HepG2 (cell line): Measurements from ENCODE around the gene IL17F. TPM values are rescaled to one million over a fixed set of nuclear protein-coding genes. Genes with fewer than 3 reads are reported as not detected.

ENCODE experiments used
- ISX ChIP-seq: sonication (generic); formaldehyde crosslinking; conservative IDR thresholded peaks from 2 replicates; pipeline ENCODE4 v1.5.0; 2020; ENCODE audit warnings: missing genetic modification reagents
- MIXL1 ChIP-seq: IDR thresholded peaks from 2 replicates; pipeline ENCODE4 v1.6.1; 2016
- NCOA1 ChIP-seq: sonication (generic); formaldehyde crosslinking; IDR thresholded peaks from 2 replicates; pipeline ENCODE4 v1.9.0; 2021; ENCODE audit warnings: missing genetic modification reagents
- PAXIP1 ChIP-seq: sonication (generic); formaldehyde crosslinking; conservative IDR thresholded peaks from 2 replicates; pipeline ENCODE4 v1.4.0; 2020; ENCODE audit warnings: mild to moderate bottlenecking, missing genetic modification reagents, moderate library complexity
- PBX2 ChIP-seq: IDR thresholded peaks from 2 replicates; pipeline ENCODE4 v1.6.1; 2016; ENCODE audit warnings: control low read depth
- RAD21 ChIP-seq: fragments of 450-650 bp; formaldehyde crosslinking; IDR thresholded peaks from 2 replicates; pipeline ENCODE4 v1.5.0; 2020; ENCODE audit warnings: mild to moderate bottlenecking
- RBAK ChIP-seq: sonication (generic); formaldehyde crosslinking; IDR thresholded peaks from 2 replicates; pipeline ENCODE4 v1.5.1; 2020; ENCODE audit warnings: mild to moderate bottlenecking, missing genetic modification reagents
- SIX1 ChIP-seq: sonication (generic); formaldehyde crosslinking; IDR thresholded peaks from 2 replicates; pipeline ENCODE4 v1.4.0; 2020; ENCODE audit warnings: missing genetic modification reagents, borderline replicate concordance
- SMC3 ChIP-seq: IDR thresholded peaks from 2 replicates; pipeline ENCODE4 v1.6.1; 2011; ENCODE audit warnings: low read length, improper control_type of control experiment
- SP140L ChIP-seq: sonication (generic); formaldehyde crosslinking; IDR thresholded peaks from 2 replicates; pipeline ENCODE4 v1.4.0; 2020; ENCODE audit warnings: missing genetic modification reagents, borderline replicate concordance
- UBTF ChIP-seq: sonication (generic); formaldehyde crosslinking; IDR thresholded peaks from 2 replicates; pipeline ENCODE4 v1.4.0; 2020; ENCODE audit warnings: mild to moderate bottlenecking, missing genetic modification reagents
- YY1 ChIP-seq: IDR thresholded peaks from 2 replicates; pipeline ENCODE4 v1.6.1; 2011; ENCODE audit warnings: low read length, low read depth, moderate library complexity, mild to moderate bottlenecking; ENCODE audit not compliant: insufficient read depth, insufficient replicate concordance
- ZBTB7A ChIP-seq: sonication (generic); formaldehyde crosslinking; IDR thresholded peaks from 2 replicates; pipeline ENCODE4 v1.8.0; 2022; ENCODE audit warnings: mild to moderate bottlenecking, missing genetic modification reagents
- ZKSCAN8 ChIP-seq: IDR thresholded peaks from 2 replicates; pipeline ENCODE4 v1.6.1; 2016; ENCODE audit warnings: borderline replicate concordance, missing genetic modification reagents, missing compliant biosample characterization
- ZNF225 ChIP-seq: sonication (generic); formaldehyde crosslinking; IDR thresholded peaks from 2 replicates; pipeline ENCODE4 v1.4.0; 2020; ENCODE audit warnings: mild to moderate bottlenecking, missing genetic modification reagents
- ZNF598 ChIP-seq: sonication (generic); formaldehyde crosslinking; IDR thresholded peaks from 2 replicates; pipeline ENCODE4 v1.5.1; 2020; ENCODE audit warnings: mild to moderate bottlenecking, missing genetic modification reagents, borderline replicate concordance
- polyA plus RNA-seq, 8 experiments: library from polyadenylated mRNA; depleted of rRNA in 3 of 8; stranded (reverse) in 7 of 8; unstranded in 1 of 8; fragments of >200 nt; fragmentation: Illumina TruSeq in 4 of 8; extraction: Trizol in 4 of 8; gene quantifications; 2 replicates each; pipeline versions ENCODE4 v1.2.1 to v1.2.3, GENCODE V29; 2011 to 2016; ENCODE audit warnings: low read depth in 4 of 8, missing spikeins in 1 of 8, mixed read lengths in 1 of 8; ENCODE audit not compliant: insufficient read depth in 1 of 8
- total RNA-seq, 5 experiments: library from RNA; depleted of rRNA; stranded (reverse); fragments of >200 nt; fragmentation: Illumina TruSeq; extraction: Trizol; gene quantifications; 2 replicates each; pipeline ENCODE4 v1.2.3, GENCODE V29; 2016; ENCODE audit warnings: low read depth in 1 of 5
- TF ChIP-seq, protein P1 (sequence below): sonication (generic); formaldehyde crosslinking; IDR thresholded peaks from 2 replicates; pipeline ENCODE4 v1.8.1; 2023; ENCODE audit warnings: mild to moderate bottlenecking, moderate library complexity, missing genetic modification reagents
- TF ChIP-seq, protein P2 (sequence below): sonication (generic); formaldehyde crosslinking; IDR thresholded peaks from 2 replicates; pipeline ENCODE4 v1.4.0; 2020; ENCODE audit warnings: low read depth, missing genetic modification reagents

Gene IL17F
- total and polyA plus RNA-seq, 2 of the 13 experiments (the other 11 are each of a cell fraction or from before 2014, with no cell fraction given) = not detected

DNA sequence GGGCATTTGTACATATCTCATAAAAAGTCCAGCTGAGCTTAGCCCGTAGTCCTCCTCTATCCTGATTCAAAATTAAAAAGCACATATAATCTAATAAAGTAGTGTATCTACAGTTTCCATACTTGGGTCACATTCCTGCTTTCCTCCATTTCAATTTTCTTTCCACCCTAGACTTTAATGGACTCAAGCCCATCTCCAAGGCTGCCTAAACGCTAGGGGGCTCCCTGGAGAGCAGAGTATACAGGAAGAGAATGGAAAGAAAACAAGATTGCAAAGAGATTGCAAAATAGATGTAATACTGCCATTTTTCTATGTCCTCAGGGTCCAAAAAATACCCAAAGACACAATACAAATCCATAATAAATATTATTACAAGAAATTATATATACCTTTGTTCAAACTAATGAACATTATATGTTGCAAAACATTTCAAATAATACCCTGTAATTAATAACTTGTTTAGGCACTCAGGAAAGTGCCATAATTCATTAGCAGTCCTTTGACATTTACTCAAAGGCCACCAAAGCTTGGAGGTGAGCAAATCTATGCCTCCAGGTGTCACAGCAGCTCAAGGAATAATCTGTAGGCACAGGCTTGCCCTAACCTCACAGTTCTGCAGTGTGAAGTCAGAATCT lies 42.6 kb upstream of the IL17F start (continued):
- peak; percentile 98 for TF ChIP-seq SMC3
- no peak for TF ChIP-seq ZNF225
- 0 out of 2 replicates have a peak, but pooled peaks have one; percentile 26 for TF ChIP-seq UBTF
- TF ChIP-seq ZBTB7A = no peak
- no peak for TF ChIP-seq SP140L (CRISPR knock-in tag)
- peak; percentile 58; the same call in 1 of the 2 replicates for TF ChIP-seq SIX1 (CRISPR knock-in tag)
- no peak for TF ChIP-seq ZNF598 (CRISPR knock-in tag)
- TF ChIP-seq ISX = no peak
- no peak for TF ChIP-seq PBX2 (CRISPR knock-in tag)
- TF ChIP-seq NCOA1 = no peak
- TF ChIP-seq, protein P1, sequence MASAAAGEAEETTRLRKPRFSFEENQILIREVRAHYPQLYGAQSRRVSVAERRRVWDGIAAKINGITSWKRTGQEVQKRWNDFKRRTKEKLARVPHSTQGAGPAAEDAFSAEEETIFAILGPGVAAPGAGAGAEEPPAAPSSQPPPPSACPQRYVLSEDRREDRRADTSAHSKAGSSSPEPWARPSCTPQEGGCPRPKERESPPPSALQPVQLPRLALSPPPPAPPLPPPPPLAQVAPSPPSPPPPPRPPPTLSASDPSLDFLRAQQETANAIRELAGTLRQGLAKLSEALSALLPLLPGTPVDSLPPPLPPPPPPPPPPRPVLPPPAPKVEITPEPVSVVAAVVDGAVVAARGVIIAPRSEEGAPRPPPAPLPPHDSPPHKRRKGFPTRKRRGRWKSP (CRISPR knock-in tag) = peak; percentile 45; the same call in 1 of the 2 replicates
- TF ChIP-seq, protein P2, sequence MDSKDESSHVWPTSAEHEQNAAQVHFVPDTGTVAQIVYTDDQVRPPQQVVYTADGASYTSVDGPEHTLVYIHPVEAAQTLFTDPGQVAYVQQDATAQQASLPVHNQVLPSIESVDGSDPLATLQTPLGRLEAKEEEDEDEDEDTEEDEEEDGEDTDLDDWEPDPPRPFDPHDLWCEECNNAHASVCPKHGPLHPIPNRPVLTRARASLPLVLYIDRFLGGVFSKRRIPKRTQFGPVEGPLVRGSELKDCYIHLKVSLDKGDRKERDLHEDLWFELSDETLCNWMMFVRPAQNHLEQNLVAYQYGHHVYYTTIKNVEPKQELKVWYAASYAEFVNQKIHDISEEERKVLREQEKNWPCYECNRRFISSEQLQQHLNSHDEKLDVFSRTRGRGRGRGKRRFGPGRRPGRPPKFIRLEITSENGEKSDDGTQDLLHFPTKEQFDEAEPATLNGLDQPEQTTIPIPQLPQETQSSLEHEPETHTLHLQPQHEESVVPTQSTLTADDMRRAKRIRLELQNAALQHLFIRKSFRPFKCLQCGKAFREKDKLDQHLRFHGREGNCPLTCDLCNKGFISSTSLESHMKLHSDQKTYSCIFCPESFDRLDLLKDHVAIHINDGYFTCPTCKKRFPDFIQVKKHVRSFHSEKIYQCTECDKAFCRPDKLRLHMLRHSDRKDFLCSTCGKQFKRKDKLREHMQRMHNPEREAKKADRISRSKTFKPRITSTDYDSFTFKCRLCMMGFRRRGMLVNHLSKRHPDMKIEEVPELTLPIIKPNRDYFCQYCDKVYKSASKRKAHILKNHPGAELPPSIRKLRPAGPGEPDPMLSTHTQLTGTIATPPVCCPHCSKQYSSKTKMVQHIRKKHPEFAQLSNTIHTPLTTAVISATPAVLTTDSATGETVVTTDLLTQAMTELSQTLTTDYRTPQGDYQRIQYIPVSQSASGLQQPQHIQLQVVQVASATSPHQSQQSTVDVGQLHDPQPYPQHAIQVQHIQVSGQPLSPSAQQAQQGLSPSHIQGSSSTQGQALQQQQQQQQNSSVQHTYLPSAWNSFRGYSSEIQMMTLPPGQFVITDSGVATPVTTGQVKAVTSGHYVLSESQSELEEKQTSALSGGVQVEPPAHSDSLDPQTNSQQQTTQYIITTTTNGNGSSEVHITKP (CRISPR knock-in tag) = peak; percentile 42; the same call in 1 of the 2 replicates
- peak; percentile 44; the same call in 1 of the 2 replicates for TF ChIP-seq ZKSCAN8 (CRISPR knock-in tag)
- peak; percentile 65 for TF ChIP-seq YY1
- peak; percentile 90 for TF ChIP-seq RAD21 (CRISPR knock-in tag)
- TF ChIP-seq RBAK (CRISPR knock-in tag) = no peak
- peak; percentile 76; the same call in 1 of the 2 replicates for TF ChIP-seq MIXL1 (CRISPR knock-in tag)
- TF ChIP-seq PAXIP1 = 0 out of 2 replicates have a peak, but pooled peaks have one; percentile 37
